ENCODE measurements around the gene NBPF6.
"Not testable (repeated sequence)": the region's sequence is repeated elsewhere in the genome, so short reads cannot be mapped to it uniquely, and the experiment has no call there.

The NBPF6 gene

GRCh38 chr1:108450043-108450442, at the start of gene NBPF6:
NBPF6 (plus strand) TSS chr1:108450343; CDS start chr1:108450602, 259 bp downstream.
- not testable (repeated sequence) for DNase-seq

- not testable (repeated sequence) for DNase-seq
These were observed 38.9 kb upstream of the NBPF6 start for GRCh38 chr1:108411098-108411833.

- not testable (repeated sequence) for DNase-seq
These were observed 30.0 kb upstream of the NBPF6 start for GRCh38 chr1:108420129-108420528.

- DNase-seq: not testable (repeated sequence)
These were observed 28.9 kb upstream of the NBPF6 start for GRCh38 chr1:108421061-108421916.

- DNase-seq: not testable (repeated sequence)
These were observed 23.3 kb upstream of the NBPF6 start for GRCh38 chr1:108426877-108427276.

- not testable (repeated sequence) for DNase-seq
These were observed 18.1 kb upstream of the NBPF6 start for GRCh38 chr1:108432002-108432401.

GRCh38 chr1:108433404-108433803, 16.7 kb upstream of the NBPF6 start:
- not testable (repeated sequence) for DNase-seq

GRCh38 chr1:108438536-108438935, 11.6 kb upstream of the NBPF6 start:
- DNase-seq: not testable (repeated sequence)

GRCh38 chr1:108454521-108454920, 4.4 kb downstream of the NBPF6 start:
- DNase-seq: not testable (repeated sequence)

GRCh38 chr1:108458661-108459060, 8.5 kb downstream of the NBPF6 start:
- not testable (repeated sequence) for DNase-seq

- not testable (repeated sequence) for DNase-seq
These were observed 11.6 kb downstream of the NBPF6 start for GRCh38 chr1:108461758-108462157.

- not testable (repeated sequence) for DNase-seq
These were observed 13.8 kb downstream of the NBPF6 start for GRCh38 chr1:108463962-108464361.

- not testable (repeated sequence) for DNase-seq
These were observed 16.0 kb downstream of the NBPF6 start for GRCh38 chr1:108466166-108466565.

GRCh38 chr1:108467155-108467554, 17.0 kb downstream of the NBPF6 start:
- not testable (repeated sequence) for DNase-seq

GRCh38 chr1:108470750-108471149, 20.6 kb downstream of the NBPF6 start:
- not testable (repeated sequence) for DNase-seq

GRCh38 chr1:108474516-108474915, 24.4 kb downstream of the NBPF6 start:
- not testable (repeated sequence) for DNase-seq

GRCh38 chr1:108478429-108479015, 28.4 kb downstream of the NBPF6 start:
- no peak for DNase-seq

GRCh38 chr1:108482708-108483107, 32.6 kb downstream of the NBPF6 start:
- DNase-seq: no peak

GRCh38 chr1:108485990-108486389, 35.8 kb downstream of the NBPF6 start:
- not testable (repeated sequence) for DNase-seq

GRCh38 chr1:108486707-108487106, 36.6 kb downstream of the NBPF6 start:
- DNase-seq: not testable (repeated sequence)

GRCh38 chr1:108495008-108495407, 44.9 kb downstream of the NBPF6 start:
- not testable (repeated sequence) for DNase-seq

GRCh38 chr1:108496856-108497255, 46.7 kb downstream of the NBPF6 start:
- DNase-seq: not testable (repeated sequence)

- DNase-seq: no peak
These were observed 52.0 kb downstream of the NBPF6 start for GRCh38 chr1:108502138-108502537.
